Measurements from ENCODE around the gene DOCK6. TPM values are rescaled to one million over a fixed set of nuclear protein-coding genes. Genes with fewer than 3 reads are reported as not detected.

Gene DOCK6
- total and polyA plus RNA-seq, 2 donors (not counting 1 experiment from before 2014, with no cell fraction given): 6.9 to 17.7 TPM

DNA sequence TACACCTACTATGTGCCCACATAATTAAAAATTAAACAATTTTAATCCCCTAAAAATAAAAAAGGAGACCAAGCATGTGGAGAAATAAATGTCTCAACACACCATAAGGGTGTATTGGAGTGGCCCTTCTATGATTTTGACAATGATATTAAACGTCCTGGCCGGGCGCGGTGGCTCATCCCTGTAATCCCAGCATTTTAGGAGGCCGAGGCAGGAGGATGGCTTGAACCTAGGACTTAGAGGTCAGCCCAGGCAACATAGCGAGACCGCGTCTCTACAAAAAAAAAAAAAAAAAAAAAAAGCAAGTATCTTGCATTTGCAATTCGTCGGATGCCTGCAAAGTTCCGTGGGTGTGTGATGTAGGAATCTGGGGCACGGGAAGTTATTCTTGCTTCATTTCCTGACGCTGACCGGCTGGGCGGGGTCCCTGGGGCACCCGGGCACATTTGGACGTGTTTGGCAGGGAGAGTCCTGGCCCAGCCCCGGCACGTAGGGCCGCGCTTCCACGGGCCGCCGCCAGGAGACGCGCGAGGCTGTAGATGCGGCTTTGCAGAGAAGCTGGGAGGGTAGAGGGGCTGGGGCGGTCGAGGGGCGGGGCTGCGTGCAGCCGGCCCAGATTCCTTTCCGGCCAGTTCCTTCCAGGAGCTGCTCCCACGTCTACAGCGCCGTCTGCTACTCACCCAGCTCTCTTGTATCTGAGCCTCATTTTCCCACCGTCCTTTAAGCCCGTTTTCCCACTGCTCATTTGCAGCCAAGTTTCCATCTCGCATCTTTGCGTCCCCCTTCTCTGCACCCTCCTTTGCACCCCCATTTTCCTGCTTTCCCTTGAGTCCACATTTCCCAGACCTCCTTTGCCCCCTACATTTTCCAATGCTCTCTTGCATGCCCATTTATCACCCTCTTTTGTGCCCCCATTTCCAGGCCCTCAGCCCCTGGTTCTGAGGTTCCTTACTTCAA lies 31.4 kb upstream of the DOCK6 start:
- Histone ChIP-seq H2AFZ (ENCODE audit: low read length) (peak overlapping the region; percentile 30), H3K27ac (ENCODE audit: insufficient read depth, low read length) (no peak overlapping the region), H3K79me2 (ENCODE audit: control insufficient read depth, insufficient read depth, low read length) (no peaks in the 10 kb centered on the region), H4K20me1 (ENCODE audit: control insufficient read depth, extremely low read depth, insufficient read depth, low read length) (no peaks in the 10 kb centered on the region), H3K9ac (ENCODE audit: insufficient read depth, low read length) (no peak overlapping the region), H3K27me3 (ENCODE audit: control insufficient read depth, insufficient read depth, low read length) (no peaks in the 10 kb centered on the region), H3K36me3 (ENCODE audit: control insufficient read depth, insufficient read depth, low read length) (no peaks in the 10 kb centered on the region), H3K4me3 (replicated peaks in 1 of 4; ENCODE audit: control extremely low read depth in 1 of 4, insufficient read depth in 1 of 4, low read depth in 3 of 4, low read length in 4 of 4) (peak overlapping the region in 2 of 4 experiments; percentile 28 to 43), H3K9me3 (ENCODE audit: control insufficient read depth, insufficient read depth, low read depth, low read length) (no peaks in the 10 kb centered on the region), H3K4me1 (ENCODE audit: control insufficient read depth, extremely low read depth, insufficient read depth, low read length) (peaks cover 2% of the 10 kb centered on the region), H3K4me2 (ENCODE audit: extremely low read depth, insufficient read depth, low read length) (peak overlapping the region; percentile 19)
- DNase-seq (ENCODE audit: low read depth in 2 of 2): peak; percentile 86 to 88
- TF ChIP-seq CTCF (conservative IDR thresholded peaks at IDR 0.05 in 1 of 2, IDR thresholded peaks at IDR 0.05 in 1 of 2; ENCODE audit: low read depth in 1 of 2, low read length in 2 of 2) (peak; percentile 92 to 94), EZH2 (IDR thresholded peaks at IDR 0.05; ENCODE audit: low read length, missing control alignments) (no peak)

GRCh38 chr19:11291991-11292390 lies 29.7 kb upstream of the DOCK6 start:
- no peak for DNase-seq (ENCODE audit: low read depth in 2 of 2)
- Histone ChIP-seq H3K36me3 (ENCODE audit: control insufficient read depth, insufficient read depth, low read length) (no peaks in the 10 kb centered on the region), H4K20me1 (ENCODE audit: control insufficient read depth, extremely low read depth, insufficient read depth, low read length) (no peaks in the 10 kb centered on the region), H3K79me2 (ENCODE audit: control insufficient read depth, insufficient read depth, low read length) (no peaks in the 10 kb centered on the region), H2AFZ (ENCODE audit: low read length) (no peak overlapping the region), H3K27ac (ENCODE audit: insufficient read depth, low read length) (no peak overlapping the region), H3K9ac (ENCODE audit: insufficient read depth, low read length) (no peak overlapping the region), H3K4me3 (replicated peaks in 1 of 4; ENCODE audit: control extremely low read depth in 1 of 4, insufficient read depth in 1 of 4, low read depth in 3 of 4, low read length in 4 of 4) (no peak overlapping the region), H3K4me2 (ENCODE audit: extremely low read depth, insufficient read depth, low read length) (no peak overlapping the region), H3K27me3 (ENCODE audit: control insufficient read depth, insufficient read depth, low read length) (no peaks in the 10 kb centered on the region), H3K4me1 (ENCODE audit: control insufficient read depth, extremely low read depth, insufficient read depth, low read length) (peaks cover 2% of the 10 kb centered on the region), H3K9me3 (ENCODE audit: control insufficient read depth, insufficient read depth, low read depth, low read length) (no peaks in the 10 kb centered on the region)
- TF ChIP-seq CTCF (conservative IDR thresholded peaks at IDR 0.05 in 1 of 2, IDR thresholded peaks at IDR 0.05 in 1 of 2; ENCODE audit: low read depth in 1 of 2, low read length in 2 of 2): no peak

GRCh38 chr19:11291415-11291814 lies 29.1 kb upstream of the DOCK6 start:
- no peak overlapping the region for H2AFZ ChIP-seq (ENCODE audit: low read length)
- no peak overlapping the region for H3K9ac ChIP-seq (ENCODE audit: insufficient read depth, low read length)
- H4K20me1 ChIP-seq (ENCODE audit: control insufficient read depth, extremely low read depth, insufficient read depth, low read length): no peaks in the 10 kb centered on the region
- H3K27me3 ChIP-seq (ENCODE audit: control insufficient read depth, insufficient read depth, low read length): no peaks in the 10 kb centered on the region
- no peaks in the 10 kb centered on the region for H3K79me2 ChIP-seq (ENCODE audit: control insufficient read depth, insufficient read depth, low read length)
- peaks cover 2% of the 10 kb centered on the region for H3K4me1 ChIP-seq (ENCODE audit: control insufficient read depth, extremely low read depth, insufficient read depth, low read length)
- H3K9me3 ChIP-seq (ENCODE audit: control insufficient read depth, insufficient read depth, low read depth, low read length): no peaks in the 10 kb centered on the region
- no peak for DNase-seq (ENCODE audit: low read depth in 2 of 2)
- H3K27ac ChIP-seq (ENCODE audit: insufficient read depth, low read length): no peak overlapping the region
- TF ChIP-seq EZH2 (IDR thresholded peaks at IDR 0.05; ENCODE audit: low read length, missing control alignments) (no peak), CTCF (conservative IDR thresholded peaks at IDR 0.05 in 1 of 2, IDR thresholded peaks at IDR 0.05 in 1 of 2; ENCODE audit: low read depth in 1 of 2, low read length in 2 of 2) (no peak)
- no peak overlapping the region for H3K4me2 ChIP-seq (ENCODE audit: extremely low read depth, insufficient read depth, low read length)
- no peaks in the 10 kb centered on the region for H3K36me3 ChIP-seq (ENCODE audit: control insufficient read depth, insufficient read depth, low read length)
- H3K4me3 ChIP-seq (replicated peaks in 1 of 4; ENCODE audit: control extremely low read depth in 1 of 4, insufficient read depth in 1 of 4, low read depth in 3 of 4, low read length in 4 of 4): no peak overlapping the region
